HepG2 (cell line): ENCODE data around the gene BICRAL. TPM values are rescaled to one million over a fixed set of nuclear protein-coding genes. Genes with fewer than 3 reads are reported as not detected.
A peak's percentile ranks its signal among the peaks of the same experiment; 100 is the strongest.

Source experiments
- ATAC-seq: fragments of 200-7000 bp; cut with Tn5 transposase; 3 replicates; pipeline ENCODE4 v1.9.1; 2020; ENCODE audit warnings: mild to moderate bottlenecking, moderate library complexity
- BruUV-seq: library from RNA; stranded (reverse); fragments of 400-500 nt; replicated peaks from 2 replicates; lab custom pipeline; 2021; lab: Mats Ljungman, UMichigan
- CTCF ChIA-PET: fragments of 300-600 bp; formaldehyde crosslinking; extraction: SDS; loops from one replicate; lab custom pipeline; 2021; ENCODE audit warnings: low total read pairs, inconsistent platforms, low intra/inter-chr PET ratio; lab: Yijun Ruan, JAX
- POLR2A ChIA-PET: fragments of 350-600 bp; sonication (Branson Sonifier 250); formaldehyde crosslinking; loops from one replicate; lab custom pipeline; 2020; ENCODE audit warnings: antibody characterized with exemption, inconsistent platforms; lab: Yijun Ruan, JAX
- DNase-seq: peaks from one replicate; pipeline ENCODE4 v3.0.0-alpha.2; 2015; ENCODE audit warnings: low spot score
- FAIRE-seq: peaks from 3 replicates; lab custom pipeline; 2011; peaks lifted over from hg19 to GRCh38; lab: Jason Lieb, UNC
- H2AFZ ChIP-seq: one replicate; pipeline ENCODE4 v1.6.1; 2011; ENCODE audit warnings: low read length, inconsistent platforms
- H3K27ac ChIP-seq: fragments of 300-600 bp; 3 replicates; pipeline ENCODE4 v1.8.0; 2011; ENCODE audit warnings: mixed run types, mild to moderate bottlenecking, mixed read lengths, low read length, inconsistent platforms; ENCODE audit not compliant: insufficient read depth; ENCODE audit errors: extremely low read length
- H3K27me3 ChIP-seq, 2 experiments: fragments of 200-600 bp in 1 of 2; 2 replicates in 1 of 2; 3 replicates in 1 of 2; pipeline versions ENCODE4 v1.6.0 to v1.8.0; 2011; ENCODE audit warnings: low read length in 2 of 2, mild to moderate bottlenecking in 2 of 2, moderate library complexity in 2 of 2, inconsistent platforms in 1 of 2; ENCODE audit not compliant: insufficient read depth in 2 of 2, control insufficient read depth in 1 of 2
- H3K36me3 ChIP-seq, 2 experiments: fragments of 200-600 bp in 1 of 2; replicated peaks in 1 of 2; 2 replicates in 1 of 2; 3 replicates in 1 of 2; pipeline versions ENCODE4 v1.5.1 to v1.8.0; 2011; ENCODE audit warnings: low read length in 2 of 2, inconsistent platforms in 1 of 2; ENCODE audit not compliant: insufficient read depth in 2 of 2, control insufficient read depth in 1 of 2
- H3K4me1 ChIP-seq: 2 replicates; pipeline ENCODE4 v1.5.1; 2012; ENCODE audit warnings: low read length, inconsistent platforms; ENCODE audit not compliant: insufficient read depth
- H3K4me2 ChIP-seq: 2 replicates; pipeline ENCODE4 v1.6.0; 2011; ENCODE audit warnings: low read depth, low read length, inconsistent platforms
- H3K4me3 ChIP-seq, 3 experiments: fragments of 200-600 bp in 1 of 3; sonication (generic), shearing (Covaris generic) in 1 of 3; replicated peaks in 1 of 3; 2 replicates each; pipeline ENCODE4 v1.5.1; 2011 to 2016; ENCODE audit warnings: low read length in 3 of 3, inconsistent platforms in 2 of 3, low read depth in 2 of 3, mild to moderate bottlenecking in 2 of 3, control low read depth in 1 of 3, mixed read lengths in 1 of 3; ENCODE audit not compliant: insufficient read depth in 1 of 3
- H3K79me2 ChIP-seq: one replicate; pipeline ENCODE4 v1.6.1; 2011; ENCODE audit warnings: low read length, inconsistent platforms; ENCODE audit not compliant: insufficient read depth
- H3K9ac ChIP-seq: 2 replicates; pipeline ENCODE4 v1.6.0; 2011; ENCODE audit warnings: mild to moderate bottlenecking, low read depth, low read length, inconsistent platforms; ENCODE audit not compliant: insufficient read depth
- H3K9me3 ChIP-seq: 2 replicates; pipeline ENCODE4 v1.5.1; 2012; ENCODE audit warnings: mild to moderate bottlenecking, low read length
- H4K20me1 ChIP-seq: 2 replicates; pipeline ENCODE4 v1.6.0; 2011; ENCODE audit warnings: inconsistent platforms, mild to moderate bottlenecking, low read length, moderate library complexity; ENCODE audit not compliant: insufficient read depth
- ATAD3A ChIP-seq: sonication (generic); formaldehyde crosslinking; IDR thresholded peaks from 2 replicates; pipeline ENCODE4 v1.4.0; 2020; ENCODE audit warnings: missing genetic modification reagents
- EZH2 ChIP-seq: conservative IDR thresholded peaks from 2 replicates; pipeline ENCODE4 v1.6.1; 2012; ENCODE audit warnings: mild to moderate bottlenecking, low read depth, low read length, moderate library complexity
- FOXC1 ChIP-seq: sonication (generic); formaldehyde crosslinking; IDR thresholded peaks from 2 replicates; pipeline ENCODE4 v1.8.0; 2022; ENCODE audit warnings: mild to moderate bottlenecking, missing genetic modification reagents, borderline replicate concordance
- FOXJ3 ChIP-seq: sonication (generic); formaldehyde crosslinking; IDR thresholded peaks from 2 replicates; pipeline ENCODE4 v1.4.0; 2020; ENCODE audit warnings: missing genetic modification reagents, mild to moderate bottlenecking, borderline replicate concordance
- KDM3A ChIP-seq: IDR thresholded peaks from 2 replicates; pipeline ENCODE4 v1.6.1; 2018; ENCODE audit warnings: low read depth, missing compliant biosample characterization
- NCOA5 ChIP-seq: sonication (generic); formaldehyde crosslinking; IDR thresholded peaks from 2 replicates; pipeline ENCODE4 v1.4.0; 2020; ENCODE audit warnings: missing genetic modification reagents
- PRMT3 ChIP-seq: sonication (generic); formaldehyde crosslinking; IDR thresholded peaks from 2 replicates; pipeline ENCODE4 v1.8.1; 2022; ENCODE audit warnings: low read depth, mild to moderate bottlenecking, moderate library complexity, missing genetic modification reagents, borderline replicate concordance
- RFX5 ChIP-seq: IDR thresholded peaks from 2 replicates; pipeline ENCODE4 v1.6.1; 2011; ENCODE audit warnings: low read depth, low read length, improper control_type of control experiment
- TAF15 ChIP-seq: fragments of 200-400 bp; formaldehyde crosslinking; IDR thresholded peaks from one replicate; pipeline ENCODE4 v1.6.1; 2018; ENCODE audit warnings: mild to moderate bottlenecking, low read depth, low read length; ENCODE audit not compliant: poor library complexity, severe bottlenecking
- ZNF329 ChIP-seq: sonication (generic); formaldehyde crosslinking; IDR thresholded peaks from 2 replicates; pipeline ENCODE4 v1.9.0; 2021; ENCODE audit warnings: low read depth, mild to moderate bottlenecking, missing genetic modification reagents
- ZNF546 ChIP-seq: sonication (generic); formaldehyde crosslinking; conservative IDR thresholded peaks from 2 replicates; pipeline ENCODE4 v1.8.1; 2023; ENCODE audit warnings: mild to moderate bottlenecking, missing genetic modification reagents
- ZNF557 ChIP-seq: sonication (generic); formaldehyde crosslinking; IDR thresholded peaks from 2 replicates; pipeline ENCODE4 v1.4.0; 2020; ENCODE audit warnings: missing genetic modification reagents
- ZNF737 ChIP-seq: sonication (generic); formaldehyde crosslinking; IDR thresholded peaks from 2 replicates; pipeline ENCODE4 v1.5.0; 2020; ENCODE audit warnings: missing genetic modification reagents, mild to moderate bottlenecking, borderline replicate concordance
- WGBS: methylation state at CpG from one replicate; pipeline ENCODE4 v1.1.6; 2017; ENCODE audit warnings: low lambda C conversion rate; 5-methylcytosine and 5-hydroxymethylcytosine counted together
- in situ Hi-C: cut with HindIII; loops from 2 replicates; pipeline ENCODE4 v1.10.0; 2017; ENCODE audit warnings: low pct_unique_long_range_greater_than_20kb; ENCODE audit not compliant: extremely low pct_ligation_motif_present
- intact Hi-C: fragments of 100-400 bp; cut with micrococcal nuclease; formaldehyde crosslinking; loops from one replicate; pipeline ENCODE4 v1.10.0; 2022; ENCODE audit not compliant: unreplicated experiment
- polyA plus RNA-seq, 8 experiments: library from polyadenylated mRNA; depleted of rRNA in 3 of 8; stranded (reverse) in 7 of 8; unstranded in 1 of 8; fragments of >200 nt; fragmentation: Illumina TruSeq in 4 of 8; extraction: Trizol in 4 of 8; gene quantifications; 2 replicates each; pipeline versions ENCODE4 v1.2.1 to v1.2.3, GENCODE V29; 2011 to 2016; ENCODE audit warnings: low read depth in 4 of 8, missing spikeins in 1 of 8, mixed read lengths in 1 of 8; ENCODE audit not compliant: insufficient read depth in 1 of 8
- total RNA-seq, 5 experiments: library from RNA; depleted of rRNA; stranded (reverse); fragments of >200 nt; fragmentation: Illumina TruSeq; extraction: Trizol; gene quantifications; 2 replicates each; pipeline ENCODE4 v1.2.3, GENCODE V29; 2016; ENCODE audit warnings: low read depth in 1 of 5
- TF ChIP-seq, protein P1 (sequence below): sonication (generic); formaldehyde crosslinking; IDR thresholded peaks from 2 replicates; pipeline ENCODE4 v1.4.0; 2020; ENCODE audit warnings: missing genetic modification reagents
- TF ChIP-seq, protein P2 (sequence below): sonication (generic); formaldehyde crosslinking; IDR thresholded peaks from 2 replicates; pipeline ENCODE4 v1.9.0; 2021; ENCODE audit warnings: missing genetic modification reagents, borderline replicate concordance
- TF ChIP-seq, protein P3 (sequence below): sonication (generic); formaldehyde crosslinking; IDR thresholded peaks from 2 replicates; pipeline ENCODE4 v1.5.1; 2020; ENCODE audit warnings: missing genetic modification reagents, mild to moderate bottlenecking, borderline replicate concordance

BICRAL gene
- total and polyA plus RNA-seq, 2 of the 13 experiments (the other 11 are each of a cell fraction or from before 2014, with no cell fraction given), result 5.0 to 13.5 TPM

DNA sequence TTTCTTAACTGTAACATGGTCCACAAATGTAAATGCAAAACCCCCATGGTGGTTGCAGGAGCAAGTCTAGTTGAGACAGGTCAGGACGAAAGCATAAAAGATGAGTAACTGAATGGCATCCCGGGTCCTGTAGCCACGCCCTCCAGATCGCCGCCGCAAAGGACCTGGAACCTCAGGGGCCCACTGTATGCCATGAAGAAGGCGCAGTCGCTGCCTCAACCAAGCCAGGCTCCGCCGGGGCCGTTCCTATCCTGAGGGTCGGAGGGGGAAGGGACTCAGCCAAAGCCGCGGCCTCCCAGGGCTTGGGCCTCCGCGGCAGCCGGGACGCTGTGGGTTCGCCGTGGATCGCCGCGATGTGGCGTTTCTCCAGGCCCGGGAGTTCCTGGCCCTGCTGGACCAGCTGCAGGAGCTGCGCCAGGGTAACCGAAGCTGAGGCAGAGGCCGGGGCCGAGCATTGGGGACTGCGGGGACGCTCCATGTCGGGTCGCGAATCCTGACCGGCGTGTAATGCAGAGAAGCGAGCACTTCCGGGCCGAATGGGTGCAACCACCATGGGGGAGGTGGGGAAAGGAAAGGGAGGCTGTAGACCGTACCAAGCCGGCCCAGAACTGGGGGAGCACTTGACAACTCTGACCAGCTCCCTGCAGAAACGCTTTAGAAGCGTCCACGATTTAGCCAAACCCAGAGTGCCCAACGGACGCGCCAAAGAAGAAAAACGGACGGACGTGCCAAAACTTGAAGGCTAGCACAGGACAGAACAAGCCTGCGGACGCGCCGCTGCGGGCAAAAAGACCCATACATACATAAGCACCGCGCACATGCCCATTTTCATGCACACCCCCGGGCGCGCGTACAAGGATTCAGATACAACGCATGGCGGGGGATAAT is 108.7 kb downstream of the BICRAL start:
- H2AFZ ChIP-seq, result peak overlapping the region; percentile 11
- peak overlapping the region; percentile 94 for H3K27ac ChIP-seq
- no peaks in the 10 kb centered on the region for H4K20me1 ChIP-seq
- H3K4me3 ChIP-seq, result peak overlapping the region; percentile 75 to 95 (median 86)
- no peaks in the 10 kb centered on the region for H3K27me3 ChIP-seq
- peak overlapping the region; percentile 89 for H3K4me2 ChIP-seq
- no peaks in the 10 kb centered on the region for H3K79me2 ChIP-seq
- peak overlapping the region; percentile 93 for H3K9ac ChIP-seq
- peaks cover 7 to 10% of the 10 kb centered on the region in 2 experiments for H3K36me3 ChIP-seq
- BruUV-seq, result TSS peak; percentile 93
- ChIA-PET CTCF (no interaction called here), POLR2A (interaction anchor here (1.0 to 7.3 kb wide), 13 partner anchors 11 to 205 kb away, joined by 3 to 147 read pairs (median 7); partner anchors contain the start of genes BICRAL, CNPY3, GNMT and KLC4)
- peaks cover 46% of the 10 kb centered on the region for H3K4me1 ChIP-seq
- H3K9me3 ChIP-seq, result no peaks in the 10 kb centered on the region
- FAIRE-seq (peak; percentile 88), DNase-seq (peak; percentile 95), ATAC-seq (peak; percentile 91)
- WGBS, result under 1% methylated on average over 47 of the region's 63 CpGs
- in situ Hi-C loops (no loop called here), intact Hi-C loops (loop anchor here (1.0 to 5.0 kb wide), 2 partner anchors 11 to 163 kb away; partner anchors contain the start of gene RPL7L1)
- TF ChIP-seq NCOA5 (CRISPR knock-in tag) (peak; percentile 77; the same call in 1 of the 2 replicates), KDM3A (CRISPR knock-in tag) (peak; percentile 98), FOXJ3 (CRISPR knock-in tag) (peak; percentile 32; the same call in 1 of the 2 replicates), ZNF557 (CRISPR knock-in tag) (peak; percentile 49; the same call in 1 of the 2 replicates), ZNF329 (no peak), ZNF737 (CRISPR knock-in tag) (peak; percentile 98; the same call in 1 of the 2 replicates), RFX5 (no peak), TAF15 (peak; percentile 99), ZNF546 (CRISPR knock-in tag) (peak; percentile 75; the same call in 1 of the 2 replicates), ATAD3A (CRISPR knock-in tag) (no peak), FOXC1 (peak; percentile 98; the same call in 1 of the 2 replicates), PRMT3 (CRISPR knock-in tag) (peak; percentile 89), EZH2 (no peak)
- TF ChIP-seq, protein P1, sequence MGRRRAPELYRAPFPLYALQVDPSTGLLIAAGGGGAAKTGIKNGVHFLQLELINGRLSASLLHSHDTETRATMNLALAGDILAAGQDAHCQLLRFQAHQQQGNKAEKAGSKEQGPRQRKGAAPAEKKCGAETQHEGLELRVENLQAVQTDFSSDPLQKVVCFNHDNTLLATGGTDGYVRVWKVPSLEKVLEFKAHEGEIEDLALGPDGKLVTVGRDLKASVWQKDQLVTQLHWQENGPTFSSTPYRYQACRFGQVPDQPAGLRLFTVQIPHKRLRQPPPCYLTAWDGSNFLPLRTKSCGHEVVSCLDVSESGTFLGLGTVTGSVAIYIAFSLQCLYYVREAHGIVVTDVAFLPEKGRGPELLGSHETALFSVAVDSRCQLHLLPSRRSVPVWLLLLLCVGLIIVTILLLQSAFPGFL (CRISPR knock-in tag), result no peak
- TF ChIP-seq, protein P2, sequence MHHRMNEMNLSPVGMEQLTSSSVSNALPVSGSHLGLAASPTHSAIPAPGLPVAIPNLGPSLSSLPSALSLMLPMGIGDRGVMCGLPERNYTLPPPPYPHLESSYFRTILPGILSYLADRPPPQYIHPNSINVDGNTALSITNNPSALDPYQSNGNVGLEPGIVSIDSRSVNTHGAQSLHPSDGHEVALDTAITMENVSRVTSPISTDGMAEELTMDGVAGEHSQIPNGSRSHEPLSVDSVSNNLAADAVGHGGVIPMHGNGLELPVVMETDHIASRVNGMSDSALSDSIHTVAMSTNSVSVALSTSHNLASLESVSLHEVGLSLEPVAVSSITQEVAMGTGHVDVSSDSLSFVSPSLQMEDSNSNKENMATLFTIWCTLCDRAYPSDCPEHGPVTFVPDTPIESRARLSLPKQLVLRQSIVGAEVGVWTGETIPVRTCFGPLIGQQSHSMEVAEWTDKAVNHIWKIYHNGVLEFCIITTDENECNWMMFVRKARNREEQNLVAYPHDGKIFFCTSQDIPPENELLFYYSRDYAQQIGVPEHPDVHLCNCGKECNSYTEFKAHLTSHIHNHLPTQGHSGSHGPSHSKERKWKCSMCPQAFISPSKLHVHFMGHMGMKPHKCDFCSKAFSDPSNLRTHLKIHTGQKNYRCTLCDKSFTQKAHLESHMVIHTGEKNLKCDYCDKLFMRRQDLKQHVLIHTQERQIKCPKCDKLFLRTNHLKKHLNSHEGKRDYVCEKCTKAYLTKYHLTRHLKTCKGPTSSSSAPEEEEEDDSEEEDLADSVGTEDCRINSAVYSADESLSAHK, result no peak
- TF ChIP-seq, protein P3, sequence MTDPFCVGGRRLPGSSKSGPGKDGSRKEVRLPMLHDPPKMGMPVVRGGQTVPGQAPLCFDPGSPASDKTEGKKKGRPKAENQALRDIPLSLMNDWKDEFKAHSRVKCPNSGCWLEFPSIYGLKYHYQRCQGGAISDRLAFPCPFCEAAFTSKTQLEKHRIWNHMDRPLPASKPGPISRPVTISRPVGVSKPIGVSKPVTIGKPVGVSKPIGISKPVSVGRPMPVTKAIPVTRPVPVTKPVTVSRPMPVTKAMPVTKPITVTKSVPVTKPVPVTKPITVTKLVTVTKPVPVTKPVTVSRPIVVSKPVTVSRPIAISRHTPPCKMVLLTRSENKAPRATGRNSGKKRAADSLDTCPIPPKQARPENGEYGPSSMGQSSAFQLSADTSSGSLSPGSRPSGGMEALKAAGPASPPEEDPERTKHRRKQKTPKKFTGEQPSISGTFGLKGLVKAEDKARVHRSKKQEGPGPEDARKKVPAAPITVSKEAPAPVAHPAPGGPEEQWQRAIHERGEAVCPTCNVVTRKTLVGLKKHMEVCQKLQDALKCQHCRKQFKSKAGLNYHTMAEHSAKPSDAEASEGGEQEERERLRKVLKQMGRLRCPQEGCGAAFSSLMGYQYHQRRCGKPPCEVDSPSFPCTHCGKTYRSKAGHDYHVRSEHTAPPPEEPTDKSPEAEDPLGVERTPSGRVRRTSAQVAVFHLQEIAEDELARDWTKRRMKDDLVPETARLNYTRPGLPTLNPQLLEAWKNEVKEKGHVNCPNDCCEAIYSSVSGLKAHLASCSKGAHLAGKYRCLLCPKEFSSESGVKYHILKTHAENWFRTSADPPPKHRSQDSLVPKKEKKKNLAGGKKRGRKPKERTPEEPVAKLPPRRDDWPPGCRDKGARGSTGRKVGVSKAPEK, result peak; percentile 97; the same call in 1 of the 2 replicates
